HS-27A (cell line): ENCODE data around the gene LIMK2.

Experiments used
- DNase-seq: peaks from one replicate; pipeline ENCODE4 v3.0.0-alpha.2; 2012; ENCODE audit warnings: low read depth, missing footprints

Gene LIMK2

DNA sequence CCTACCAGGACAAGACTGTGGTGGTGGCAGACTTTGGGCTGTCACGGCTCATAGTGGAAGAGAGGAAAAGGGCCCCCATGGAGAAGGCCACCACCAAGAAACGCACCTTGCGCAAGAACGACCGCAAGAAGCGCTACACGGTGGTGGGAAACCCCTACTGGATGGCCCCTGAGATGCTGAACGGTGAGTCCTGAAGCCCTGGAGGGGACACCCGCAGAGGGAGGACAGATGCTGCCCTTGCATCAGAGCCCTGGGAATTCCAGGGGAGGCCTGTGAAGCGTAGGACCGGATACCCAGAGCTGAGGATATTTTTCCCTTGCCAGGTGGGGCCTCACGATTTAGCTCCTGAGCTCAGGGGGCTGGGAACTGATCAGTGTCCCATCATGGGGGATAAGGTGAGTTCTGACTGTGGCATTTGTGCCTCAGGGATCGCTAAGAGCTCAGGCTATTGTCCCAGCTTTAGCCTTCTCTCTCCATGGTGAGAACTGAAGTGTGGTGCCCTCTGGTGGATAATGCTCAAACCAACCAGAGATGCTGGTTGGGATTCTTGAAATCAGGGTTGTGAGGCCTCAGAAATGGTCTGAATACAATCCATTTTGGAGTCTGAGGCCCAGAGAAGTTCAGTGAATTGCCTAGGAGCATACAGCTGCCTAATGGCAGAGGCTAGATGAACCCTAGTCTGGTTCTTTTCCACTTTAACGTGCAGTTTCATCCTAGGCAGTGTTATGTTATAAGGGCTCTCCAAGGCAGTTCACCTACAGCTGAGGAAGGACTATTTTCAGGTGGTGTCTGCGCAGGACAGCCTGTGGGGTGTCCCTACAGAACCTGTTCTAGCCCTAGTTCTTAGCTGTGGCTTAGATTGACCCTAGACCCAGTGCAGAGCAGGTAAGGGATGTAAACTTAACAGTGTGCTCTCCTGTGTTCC lies 60.7 kb downstream of the LIMK2 start:
- no peak for DNase-seq

DNA sequence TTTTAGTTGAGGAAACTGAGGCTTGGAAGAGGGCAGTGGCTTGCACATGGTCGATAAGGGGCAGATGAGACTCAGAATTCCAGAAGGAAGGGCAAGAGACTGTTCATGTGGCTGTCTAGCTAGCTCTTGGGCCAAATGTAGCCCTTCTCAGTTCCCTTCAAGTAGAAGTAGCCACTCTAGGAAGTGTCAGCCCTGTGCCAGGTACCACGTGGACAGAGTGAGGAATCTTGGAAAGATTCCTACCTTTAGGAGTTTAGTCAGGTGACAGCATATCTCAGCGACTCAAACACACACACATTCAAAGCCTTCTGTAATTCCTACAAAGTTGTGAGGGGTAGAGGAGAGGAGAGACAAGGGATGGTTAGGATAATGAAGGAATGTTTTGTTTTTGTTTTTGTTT lies 61.9 kb downstream of the LIMK2 start:
- no peak for DNase-seq

DNA sequence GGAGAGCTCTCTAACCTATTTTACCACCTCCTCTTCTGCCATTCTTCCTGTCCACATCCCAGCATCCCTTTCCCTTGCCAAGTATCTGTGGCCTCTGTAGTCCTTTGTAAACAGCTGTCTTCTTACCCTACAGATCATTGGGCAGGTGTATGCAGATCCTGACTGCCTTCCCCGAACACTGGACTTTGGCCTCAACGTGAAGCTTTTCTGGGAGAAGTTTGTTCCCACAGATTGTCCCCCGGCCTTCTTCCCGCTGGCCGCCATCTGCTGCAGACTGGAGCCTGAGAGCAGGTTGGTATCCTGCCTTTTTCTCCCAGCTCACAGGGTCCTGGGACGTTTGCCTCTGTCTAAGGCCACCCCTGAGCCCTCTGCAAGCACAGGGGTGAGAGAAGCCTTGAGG lies 62.9 kb downstream of the LIMK2 start:
- no peak for DNase-seq

DNA sequence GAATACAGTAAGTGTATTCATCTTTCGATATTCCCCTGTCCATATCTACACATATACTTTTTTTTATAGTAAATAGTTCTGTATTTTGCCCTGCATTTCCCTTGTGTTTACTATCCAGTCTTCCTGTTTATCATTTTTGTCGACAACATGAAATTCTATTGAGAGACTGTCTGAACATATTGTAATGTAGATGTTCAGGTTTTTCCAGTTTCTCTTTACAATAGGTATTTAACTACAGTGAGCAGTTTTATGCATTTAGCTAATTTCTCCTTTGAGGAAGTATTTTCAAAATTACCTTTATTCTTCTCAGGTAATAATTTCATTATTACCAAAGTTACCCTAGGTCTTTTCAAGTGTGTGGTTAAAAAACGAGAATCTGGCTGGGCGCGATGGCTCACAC lies 63.5 kb downstream of the LIMK2 start:
- no peak for DNase-seq

DNA sequence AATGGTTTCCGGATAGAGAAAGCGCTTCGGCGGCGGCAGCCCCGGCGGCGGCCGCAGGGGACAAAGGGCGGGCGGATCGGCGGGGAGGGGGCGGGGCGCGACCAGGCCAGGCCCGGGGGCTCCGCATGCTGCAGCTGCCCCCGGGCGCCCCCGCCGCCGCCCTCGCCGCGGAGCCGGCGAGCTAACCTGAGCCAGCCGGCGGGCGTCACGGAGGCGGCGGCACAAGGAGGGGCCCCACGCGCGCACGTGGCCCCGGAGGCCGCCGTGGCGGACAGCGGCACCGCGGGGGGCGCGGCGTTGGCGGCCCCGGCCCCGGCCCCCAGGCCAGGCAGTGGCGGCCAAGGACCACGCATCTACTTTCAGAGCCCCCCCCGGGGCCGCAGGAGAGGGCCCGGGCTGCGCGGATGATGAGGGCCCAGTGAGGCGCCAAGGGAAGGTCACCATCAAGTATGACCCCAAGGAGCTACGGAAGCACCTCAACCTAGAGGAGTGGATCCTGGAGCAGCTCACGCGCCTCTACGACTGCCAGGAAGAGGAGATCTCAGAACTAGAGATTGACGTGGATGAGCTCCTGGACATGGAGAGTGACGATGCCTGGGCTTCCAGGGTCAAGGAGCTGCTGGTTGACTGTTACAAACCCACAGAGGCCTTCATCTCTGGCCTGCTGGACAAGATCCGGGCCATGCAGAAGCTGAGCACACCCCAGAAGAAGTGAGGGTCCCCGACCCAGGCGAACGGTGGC lies 64.5 kb downstream of the LIMK2 start:
- DNase-seq, result no peak

DNA sequence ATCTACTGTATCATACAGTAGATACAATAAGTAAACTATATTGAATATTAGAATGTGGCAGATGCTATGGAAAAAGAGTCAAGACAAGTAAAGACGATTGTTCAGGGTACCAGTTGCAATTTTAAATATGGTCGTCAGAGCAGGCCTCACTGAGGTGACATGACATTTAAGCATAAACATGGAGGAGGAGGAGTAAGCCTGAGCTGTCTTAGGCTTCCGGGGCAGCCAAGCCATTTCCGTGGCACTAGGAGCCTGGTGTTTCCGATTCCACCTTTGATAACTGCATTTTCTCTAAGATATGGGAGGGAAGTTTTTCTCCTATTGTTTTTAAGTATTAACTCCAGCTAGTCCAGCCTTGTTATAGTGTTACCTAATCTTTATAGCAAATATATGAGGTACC lies 65.6 kb downstream of the LIMK2 start:
- no peak for DNase-seq

DNA sequence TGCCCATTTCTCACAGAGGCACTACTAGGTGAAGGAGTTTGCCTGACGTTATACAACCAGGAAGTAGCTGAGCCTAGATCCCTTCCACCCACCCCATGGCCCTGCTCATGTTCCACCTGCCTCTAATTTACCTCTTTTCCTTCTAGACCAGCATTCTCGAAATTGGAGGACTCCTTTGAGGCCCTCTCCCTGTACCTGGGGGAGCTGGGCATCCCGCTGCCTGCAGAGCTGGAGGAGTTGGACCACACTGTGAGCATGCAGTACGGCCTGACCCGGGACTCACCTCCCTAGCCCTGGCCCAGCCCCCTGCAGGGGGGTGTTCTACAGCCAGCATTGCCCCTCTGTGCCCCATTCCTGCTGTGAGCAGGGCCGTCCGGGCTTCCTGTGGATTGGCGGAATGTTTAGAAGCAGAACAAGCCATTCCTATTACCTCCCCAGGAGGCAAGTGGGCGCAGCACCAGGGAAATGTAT lies 66.1 kb downstream of the LIMK2 start:
- no peak for DNase-seq

DNA sequence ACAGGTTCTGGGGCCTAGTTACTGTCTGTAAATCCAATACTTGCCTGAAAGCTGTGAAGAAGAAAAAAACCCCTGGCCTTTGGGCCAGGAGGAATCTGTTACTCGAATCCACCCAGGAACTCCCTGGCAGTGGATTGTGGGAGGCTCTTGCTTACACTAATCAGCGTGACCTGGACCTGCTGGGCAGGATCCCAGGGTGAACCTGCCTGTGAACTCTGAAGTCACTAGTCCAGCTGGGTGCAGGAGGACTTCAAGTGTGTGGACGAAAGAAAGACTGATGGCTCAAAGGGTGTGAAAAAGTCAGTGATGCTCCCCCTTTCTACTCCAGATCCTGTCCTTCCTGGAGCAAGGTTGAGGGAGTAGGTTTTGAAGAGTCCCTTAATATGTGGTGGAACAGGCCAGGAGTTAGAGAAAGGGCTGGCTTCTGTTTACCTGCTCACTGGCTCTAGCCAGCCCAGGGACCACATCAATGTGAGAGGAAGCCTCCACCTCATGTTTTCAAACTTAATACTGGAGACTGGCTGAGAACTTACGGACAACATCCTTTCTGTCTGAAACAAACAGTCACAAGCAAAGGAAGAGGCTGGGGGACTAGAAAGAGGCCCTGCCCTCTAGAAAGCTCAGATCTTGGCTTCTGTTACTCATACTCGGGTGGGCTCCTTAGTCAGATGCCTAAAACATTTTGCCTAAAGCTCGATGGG lies 66.7 kb downstream of the LIMK2 start:
- no peak for DNase-seq

DNA sequence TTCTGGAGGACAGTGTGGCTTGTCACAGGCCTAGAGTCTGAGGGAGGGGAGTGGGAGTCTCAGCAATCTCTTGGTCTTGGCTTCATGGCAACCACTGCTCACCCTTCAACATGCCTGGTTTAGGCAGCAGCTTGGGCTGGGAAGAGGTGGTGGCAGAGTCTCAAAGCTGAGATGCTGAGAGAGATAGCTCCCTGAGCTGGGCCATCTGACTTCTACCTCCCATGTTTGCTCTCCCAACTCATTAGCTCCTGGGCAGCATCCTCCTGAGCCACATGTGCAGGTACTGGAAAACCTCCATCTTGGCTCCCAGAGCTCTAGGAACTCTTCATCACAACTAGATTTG lies 67.2 kb downstream of the LIMK2 start:
- no peak for DNase-seq

DNA sequence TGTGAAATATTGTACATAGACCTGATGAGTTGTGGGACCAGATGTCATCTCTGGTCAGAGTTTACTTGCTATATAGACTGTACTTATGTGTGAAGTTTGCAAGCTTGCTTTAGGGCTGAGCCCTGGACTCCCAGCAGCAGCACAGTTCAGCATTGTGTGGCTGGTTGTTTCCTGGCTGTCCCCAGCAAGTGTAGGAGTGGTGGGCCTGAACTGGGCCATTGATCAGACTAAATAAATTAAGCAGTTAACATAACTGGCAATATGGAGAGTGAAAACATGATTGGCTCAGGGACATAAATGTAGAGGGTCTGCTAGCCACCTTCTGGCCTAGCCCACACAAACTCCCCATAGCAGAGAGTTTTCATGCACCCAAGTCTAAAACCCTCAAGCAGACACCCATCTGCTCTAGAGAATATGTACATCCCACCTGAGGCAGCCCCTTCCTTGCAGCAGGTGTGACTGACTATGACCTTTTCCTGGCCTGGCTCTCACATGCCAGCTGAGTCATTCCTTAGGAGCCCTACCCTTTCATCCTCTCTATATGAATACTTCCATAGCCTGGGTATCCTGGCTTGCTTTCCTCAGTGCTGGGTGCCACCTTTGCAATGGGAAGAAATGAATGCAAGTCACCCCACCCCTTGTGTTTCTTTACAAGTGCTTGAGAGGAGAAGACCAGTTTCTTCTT lies 67.9 kb downstream of the LIMK2 start:
- no peak for DNase-seq

DNA sequence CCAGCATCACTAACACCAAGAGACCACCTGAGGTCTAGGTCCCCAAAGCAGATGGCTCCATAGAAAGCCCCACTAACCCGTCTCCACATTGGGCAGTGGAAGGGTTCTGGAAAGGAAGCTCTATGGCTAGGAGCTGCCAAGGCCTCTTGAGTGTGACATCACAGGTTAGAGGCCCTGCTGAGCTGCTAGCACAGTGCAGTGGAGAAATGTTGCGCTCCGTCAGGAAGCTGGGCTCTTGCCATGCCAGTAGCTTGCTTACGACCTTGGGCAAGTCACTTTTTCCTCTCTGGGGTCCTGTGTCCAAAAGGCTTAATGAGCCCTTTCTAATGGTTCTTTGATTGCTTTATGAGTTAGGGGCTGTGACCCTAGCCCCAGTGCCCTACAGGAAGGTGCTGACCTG lies 69.6 kb downstream of the LIMK2 start:
- no peak for DNase-seq

DNA sequence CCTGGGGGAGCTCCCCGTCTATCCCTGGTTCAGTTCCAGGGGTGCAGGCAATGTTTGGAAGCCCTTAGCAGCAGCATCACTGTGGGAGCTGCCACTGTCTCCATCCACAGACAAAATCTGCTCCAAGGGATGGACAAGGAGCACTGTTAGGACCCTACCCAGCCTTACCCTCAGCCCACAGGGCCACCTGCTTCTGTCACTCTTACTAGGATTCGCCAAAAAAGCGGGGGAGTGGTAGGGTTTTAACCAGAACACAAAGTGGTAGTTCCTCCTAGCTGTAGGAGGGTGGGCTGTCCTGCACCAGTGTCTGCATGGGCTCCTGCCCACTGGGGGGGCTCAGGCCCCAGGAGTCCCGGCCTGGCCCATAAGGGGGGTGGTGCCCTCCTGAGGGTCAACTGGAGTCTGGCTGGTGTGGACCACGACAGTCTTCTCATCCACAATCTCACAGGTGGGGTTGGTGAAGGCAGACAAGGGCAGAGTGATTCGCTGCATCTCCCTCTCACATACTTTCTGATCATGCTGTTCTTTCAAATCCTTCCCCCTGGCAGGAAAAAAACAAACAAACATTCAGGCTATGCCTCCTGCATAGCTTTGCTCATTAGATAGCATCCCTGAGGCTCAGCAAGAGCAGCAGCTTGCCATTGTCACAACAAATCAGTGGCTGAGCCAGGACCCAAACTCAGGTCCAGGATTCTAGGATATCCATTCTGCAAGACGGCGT lies 70.8 kb downstream of the LIMK2 start:
- no peak for DNase-seq

DNA sequence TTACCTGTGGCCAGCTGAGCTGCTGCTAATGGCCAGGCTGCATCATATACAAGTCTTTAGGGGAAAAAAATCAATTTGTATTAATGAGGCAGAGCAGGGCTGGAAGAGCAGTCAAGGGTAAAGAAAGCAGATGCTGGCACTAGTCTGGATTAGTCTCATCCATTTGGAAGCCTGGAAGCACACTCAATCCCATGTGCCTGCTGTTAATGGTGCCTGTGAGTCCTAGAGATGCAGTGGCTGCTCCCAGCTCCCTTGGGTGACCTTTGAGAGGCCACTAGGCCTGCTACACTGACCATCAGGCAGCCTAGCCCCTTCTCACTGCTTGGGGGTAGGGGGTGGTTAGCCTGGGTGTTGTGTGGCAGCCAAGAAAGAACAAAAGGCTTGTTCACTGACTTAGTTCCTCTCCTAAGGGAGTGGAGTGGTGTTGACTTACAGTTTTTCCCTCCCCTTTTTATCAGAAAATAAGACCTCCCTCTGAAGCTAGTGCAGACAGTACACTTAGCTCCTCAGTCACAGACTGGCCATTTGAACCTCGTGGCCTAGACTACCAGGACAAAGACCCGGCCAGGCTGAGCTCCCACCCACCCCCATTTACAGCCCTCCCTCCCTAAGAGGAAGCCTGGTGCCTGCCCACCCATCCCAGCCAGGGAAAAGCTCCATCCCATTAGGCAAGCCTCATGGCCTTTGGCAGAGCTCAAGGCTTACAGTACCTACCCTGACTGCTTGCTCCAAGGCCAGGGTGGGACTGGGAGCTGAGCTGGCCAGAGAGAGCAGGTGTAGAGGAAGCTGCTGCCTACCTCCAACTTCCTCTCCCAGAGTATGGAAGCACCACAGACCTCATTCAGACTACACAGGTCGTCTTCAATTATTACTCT lies 72.4 kb downstream of the LIMK2 start:
- DNase-seq, result no peak

DNA sequence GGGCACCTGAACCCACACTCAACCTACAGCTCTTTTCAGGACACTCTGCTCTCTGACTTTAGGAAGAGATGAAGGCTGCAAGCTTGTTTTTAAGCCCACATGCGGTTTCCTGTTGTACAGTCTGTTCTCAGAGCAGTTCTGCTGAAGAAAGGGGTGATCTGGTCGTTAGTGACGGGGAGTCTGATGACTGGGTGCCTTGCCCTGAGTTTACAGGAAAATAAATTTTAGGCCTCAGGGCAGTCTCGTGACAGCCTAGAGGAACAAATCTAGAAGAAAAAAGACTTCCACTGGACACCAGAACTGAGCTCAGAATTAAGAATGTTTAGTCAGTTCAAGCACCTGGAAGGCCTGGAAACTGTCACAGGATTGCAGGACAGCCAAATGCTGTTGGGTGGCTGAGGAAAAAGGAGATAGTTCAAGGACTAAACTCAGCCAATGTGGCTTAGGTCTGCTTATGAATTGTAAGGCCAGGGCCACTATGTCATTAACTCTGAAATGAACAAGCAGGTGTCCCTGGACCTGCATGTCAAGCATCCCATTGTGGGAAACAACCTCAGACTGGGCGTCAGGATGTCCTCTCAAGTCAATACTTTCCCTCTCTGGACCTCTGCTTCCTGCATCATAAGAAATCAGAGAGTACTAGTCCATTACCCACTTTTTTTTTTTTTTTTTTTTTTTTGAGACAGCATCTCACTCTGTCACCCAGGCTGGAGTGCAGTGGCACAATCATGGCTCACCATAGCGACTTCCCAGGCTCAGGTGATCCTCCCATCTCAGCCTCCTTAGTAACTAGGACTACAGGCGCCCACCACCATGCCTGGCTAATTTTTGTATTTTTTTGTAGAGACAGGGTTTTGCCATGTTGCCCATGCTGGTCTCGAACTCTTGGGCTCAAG lies 74.5 kb downstream of the LIMK2 start:
- DNase-seq, result no peak

DNA sequence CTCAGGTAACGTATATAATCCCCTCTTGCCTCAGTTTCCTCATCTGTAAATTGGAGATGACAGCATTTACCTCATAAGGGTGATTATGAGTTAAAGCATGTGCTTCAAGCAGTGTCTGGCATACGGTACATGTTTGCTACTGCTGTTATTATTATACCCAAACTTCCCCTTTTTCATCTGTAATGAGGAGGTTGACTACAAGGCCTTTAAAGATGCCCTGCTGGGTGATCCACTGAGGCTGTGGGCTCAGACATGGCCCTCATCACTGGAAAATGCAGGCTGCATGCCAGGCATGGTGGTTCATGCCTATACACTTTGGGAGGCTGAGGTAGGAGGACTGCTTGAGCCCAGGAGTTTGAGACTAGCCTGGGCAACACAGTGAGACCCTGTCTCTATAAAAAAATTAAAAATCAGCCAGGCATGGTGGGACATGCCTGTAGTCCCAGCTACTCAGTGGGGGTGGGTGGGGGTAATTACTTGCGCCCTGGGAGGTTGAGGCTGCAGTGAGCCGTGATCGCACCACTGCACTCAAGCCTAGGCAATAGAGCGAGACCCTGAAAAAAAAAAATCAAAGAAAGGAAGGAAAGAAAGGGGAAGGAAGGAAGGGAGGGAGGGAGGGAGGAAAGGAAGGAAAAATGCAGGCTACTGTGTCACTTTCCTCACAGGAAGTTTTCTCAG lies 75.9 kb downstream of the LIMK2 start:
- DNase-seq, result no peak

DNA sequence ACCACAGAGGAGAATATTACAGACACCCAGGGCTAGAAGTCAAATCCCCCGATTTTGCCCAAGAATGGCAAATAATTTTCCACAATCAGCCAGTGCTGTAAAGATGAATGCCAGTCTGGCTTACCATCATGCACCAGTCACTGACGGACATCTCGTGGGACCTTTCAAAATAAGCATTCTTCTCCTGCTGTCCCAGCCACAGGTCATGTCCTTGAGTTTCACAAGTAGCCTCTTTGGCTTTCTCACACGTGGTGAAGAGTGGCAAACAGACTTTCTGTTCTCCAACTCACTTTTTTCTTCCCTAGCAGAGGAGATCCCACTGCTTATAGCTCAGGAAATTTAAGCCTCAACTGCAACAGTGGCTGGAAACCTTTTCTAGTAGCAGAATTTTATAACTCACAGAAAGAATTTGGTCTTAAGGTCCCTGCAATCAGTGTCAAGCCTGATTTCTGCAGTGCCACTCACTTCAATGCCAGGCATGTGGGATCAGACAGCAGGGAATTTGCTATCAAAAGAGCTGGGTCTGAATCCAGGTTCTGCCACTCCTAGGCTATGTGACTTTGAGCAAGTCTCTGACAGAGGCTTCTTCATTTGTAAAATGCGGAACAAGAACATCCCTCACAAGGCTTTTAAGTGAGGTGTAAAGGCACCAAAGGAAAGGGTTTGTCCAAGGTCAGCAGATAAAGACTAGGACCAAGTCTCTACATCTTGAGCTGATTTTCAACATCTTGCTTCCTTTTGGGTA lies 76.6 kb downstream of the LIMK2 start:
- DNase-seq, result no peak

DNA sequence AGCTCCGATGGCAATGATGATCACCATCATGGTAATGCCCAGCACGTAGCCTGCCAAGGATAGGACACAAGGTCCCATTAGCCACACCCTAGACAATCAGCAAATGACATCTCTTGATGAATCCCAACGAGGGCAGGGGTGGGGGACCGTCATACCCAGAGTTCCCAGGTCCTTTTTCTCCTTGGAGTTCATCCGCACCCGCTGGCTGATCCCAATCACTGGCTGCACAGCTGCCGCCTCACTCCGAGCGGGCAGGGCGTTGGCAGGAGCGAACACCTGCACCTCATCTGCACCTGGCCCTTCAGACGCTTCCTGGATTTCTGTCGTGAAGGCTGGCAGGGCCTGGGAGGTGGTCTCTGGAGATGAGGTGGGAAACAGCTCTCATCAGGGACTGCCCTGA lies 77.2 kb downstream of the LIMK2 start:
- DNase-seq, result no peak
